HG03558 (cell line): ENCODE measurements around the gene CSTB.

Experiments used
- ATAC-seq: cut with Tn5 transposase; IDR thresholded peaks from one replicate; pipeline ENCODE4 v1.9.1; 2021; ENCODE audit warnings: moderate number of reproducible peaks; ENCODE audit not compliant: unreplicated experiment; ENCODE audit errors: extremely low read depth

Gene CSTB

GRCh38 chr21:43734928-43735229, 41.2 kb downstream of the CSTB start:
- ATAC-seq = no peak

- no peak for ATAC-seq
These were observed 41.8 kb downstream of the CSTB start for GRCh38 chr21:43734131-43734927.

GRCh38 chr21:43733529-43734071, 42.5 kb downstream of the CSTB start:
- no peak for ATAC-seq

GRCh38 chr21:43733060-43733459, 43.0 kb downstream of the CSTB start:
- no peak for ATAC-seq

GRCh38 chr21:43731891-43732711, 44.0 kb downstream of the CSTB start:
- no peak for ATAC-seq

- ATAC-seq = no peak
These were observed 44.6 kb downstream of the CSTB start for GRCh38 chr21:43731476-43731875.

- no peak for ATAC-seq
These were observed 47.4 kb downstream of the CSTB start for GRCh38 chr21:43728467-43729390.

GRCh38 chr21:43728154-43728466, 48.0 kb downstream of the CSTB start:
- no peak for ATAC-seq

GRCh38 chr21:43727519-43728153, 48.5 kb downstream of the CSTB start:
- ATAC-seq = no peak

GRCh38 chr21:43726686-43727518, 49.2 kb downstream of the CSTB start:
- no peak for ATAC-seq
